Adrenal gland (tissue), 5 donors: ENCODE measurements around the gene ENPP5.

Experiments used
- POLR2A ChIP-seq, 2 donors: fragments of 450-650 bp; IDR thresholded peaks; one replicate each; pipeline ENCODE4 v1.6.1; 2017; ENCODE audit warnings: antibody characterized with exemption in 2 of 2, mild to moderate bottlenecking in 2 of 2, moderate library complexity in 1 of 2
- TF ChIP-seq, protein P1 (sequence below), 6 experiments: fragments of 450-650 bp in 4 of 6; fragments of 200-600 bp in 2 of 6; sonication (generic) in 1 of 6; IDR thresholded peaks; 1 replicate in 5 of 6; 2 replicates in 1 of 6; pipeline versions ENCODE4 v1.5.1 to v1.8.0; 2016 to 2021; ENCODE audit warnings: antibody characterized with exemption in 6 of 6, mild to moderate bottlenecking in 2 of 6, moderate library complexity in 1 of 6
- donor health status: DM: no; HTN: no; CAD: no.

DNA sequence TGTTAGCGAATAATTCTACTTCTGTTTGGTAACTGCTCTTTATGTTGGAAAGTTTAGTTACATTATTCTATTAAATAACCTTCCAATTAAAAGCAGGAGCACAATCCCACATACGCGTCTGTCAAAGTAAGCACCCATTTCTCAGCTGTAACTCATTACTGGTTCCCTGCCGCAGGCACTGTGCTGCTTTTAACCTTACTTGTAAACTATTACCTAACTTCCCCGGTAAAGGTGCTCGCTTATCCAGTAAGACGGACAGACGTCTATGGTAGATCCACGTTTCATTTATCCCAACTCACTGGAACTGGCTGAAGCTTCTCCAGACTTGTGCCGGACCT is 41.5 kb downstream of the ENPP5 start:
- TF ChIP-seq POLR2A (IDR thresholded peaks at IDR 0.05): no peak
- TF ChIP-seq, protein P1, sequence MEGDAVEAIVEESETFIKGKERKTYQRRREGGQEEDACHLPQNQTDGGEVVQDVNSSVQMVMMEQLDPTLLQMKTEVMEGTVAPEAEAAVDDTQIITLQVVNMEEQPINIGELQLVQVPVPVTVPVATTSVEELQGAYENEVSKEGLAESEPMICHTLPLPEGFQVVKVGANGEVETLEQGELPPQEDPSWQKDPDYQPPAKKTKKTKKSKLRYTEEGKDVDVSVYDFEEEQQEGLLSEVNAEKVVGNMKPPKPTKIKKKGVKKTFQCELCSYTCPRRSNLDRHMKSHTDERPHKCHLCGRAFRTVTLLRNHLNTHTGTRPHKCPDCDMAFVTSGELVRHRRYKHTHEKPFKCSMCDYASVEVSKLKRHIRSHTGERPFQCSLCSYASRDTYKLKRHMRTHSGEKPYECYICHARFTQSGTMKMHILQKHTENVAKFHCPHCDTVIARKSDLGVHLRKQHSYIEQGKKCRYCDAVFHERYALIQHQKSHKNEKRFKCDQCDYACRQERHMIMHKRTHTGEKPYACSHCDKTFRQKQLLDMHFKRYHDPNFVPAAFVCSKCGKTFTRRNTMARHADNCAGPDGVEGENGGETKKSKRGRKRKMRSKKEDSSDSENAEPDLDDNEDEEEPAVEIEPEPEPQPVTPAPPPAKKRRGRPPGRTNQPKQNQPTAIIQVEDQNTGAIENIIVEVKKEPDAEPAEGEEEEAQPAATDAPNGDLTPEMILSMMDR (IDR thresholded peaks at IDR 0.05): no peak
